Ishikawa (cell line): ENCODE data around the gene DACH2.

Experiments
- CEBPB ChIP-seq: IDR thresholded peaks from 2 replicates; pipeline ENCODE4 v1.6.1; 2012
- EGR1 ChIP-seq: IDR thresholded peaks from 2 replicates; pipeline ENCODE4 v1.6.1; 2012
- EP300 ChIP-seq: IDR thresholded peaks from 2 replicates; pipeline ENCODE4 v1.6.1; 2012; ENCODE audit warnings: borderline replicate concordance
- FOXM1 ChIP-seq: IDR thresholded peaks from 2 replicates; pipeline ENCODE4 v1.6.1; 2012; ENCODE audit warnings: low read depth, borderline replicate concordance
- NFIC ChIP-seq: IDR thresholded peaks from 2 replicates; pipeline ENCODE4 v1.6.1; 2012
- RAD21 ChIP-seq: IDR thresholded peaks from 2 replicates; pipeline ENCODE4 v1.6.1; 2012; ENCODE audit warnings: low read depth
- TAF1 ChIP-seq: IDR thresholded peaks from 2 replicates; pipeline ENCODE4 v1.6.1; 2012; ENCODE audit warnings: low read depth, mild to moderate bottlenecking
- TEAD4 ChIP-seq: IDR thresholded peaks from 2 replicates; pipeline ENCODE4 v1.6.1; 2012
- ZBTB7A ChIP-seq: IDR thresholded peaks from 2 replicates; pipeline ENCODE4 v1.6.1; 2012; ENCODE audit warnings: low read depth
- TF ChIP-seq, protein P1 (sequence below): IDR thresholded peaks from 2 replicates; pipeline ENCODE4 v1.6.1; 2012; ENCODE audit warnings: low read depth, mild to moderate bottlenecking
- TF ChIP-seq, protein P2 (sequence below): IDR thresholded peaks from 2 replicates; pipeline ENCODE4 v1.6.1; 2012
- TF ChIP-seq, protein P3 (sequence below): IDR thresholded peaks from 2 replicates; pipeline ENCODE4 v1.6.1; 2012

DNA sequence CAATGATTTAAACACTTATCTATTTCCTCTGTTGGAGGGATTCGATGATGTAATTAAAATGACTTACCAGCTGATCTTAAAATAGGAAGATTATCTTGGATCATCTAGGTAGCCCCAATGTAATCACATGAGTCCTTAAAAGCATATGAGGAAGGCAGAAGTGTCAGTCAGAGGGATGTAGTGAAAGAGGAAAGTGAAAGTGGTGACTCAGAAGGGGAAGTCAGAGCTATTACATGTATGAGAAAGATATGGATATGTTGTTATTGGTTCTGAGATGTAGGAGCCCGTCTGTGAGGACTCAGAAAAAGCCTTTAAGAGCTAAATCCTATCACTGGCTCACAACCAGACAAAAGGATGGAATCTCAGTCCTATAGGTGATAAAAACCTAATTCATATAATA is 456.4 kb downstream of the DACH2 start:
- TF ChIP-seq, protein P1, sequence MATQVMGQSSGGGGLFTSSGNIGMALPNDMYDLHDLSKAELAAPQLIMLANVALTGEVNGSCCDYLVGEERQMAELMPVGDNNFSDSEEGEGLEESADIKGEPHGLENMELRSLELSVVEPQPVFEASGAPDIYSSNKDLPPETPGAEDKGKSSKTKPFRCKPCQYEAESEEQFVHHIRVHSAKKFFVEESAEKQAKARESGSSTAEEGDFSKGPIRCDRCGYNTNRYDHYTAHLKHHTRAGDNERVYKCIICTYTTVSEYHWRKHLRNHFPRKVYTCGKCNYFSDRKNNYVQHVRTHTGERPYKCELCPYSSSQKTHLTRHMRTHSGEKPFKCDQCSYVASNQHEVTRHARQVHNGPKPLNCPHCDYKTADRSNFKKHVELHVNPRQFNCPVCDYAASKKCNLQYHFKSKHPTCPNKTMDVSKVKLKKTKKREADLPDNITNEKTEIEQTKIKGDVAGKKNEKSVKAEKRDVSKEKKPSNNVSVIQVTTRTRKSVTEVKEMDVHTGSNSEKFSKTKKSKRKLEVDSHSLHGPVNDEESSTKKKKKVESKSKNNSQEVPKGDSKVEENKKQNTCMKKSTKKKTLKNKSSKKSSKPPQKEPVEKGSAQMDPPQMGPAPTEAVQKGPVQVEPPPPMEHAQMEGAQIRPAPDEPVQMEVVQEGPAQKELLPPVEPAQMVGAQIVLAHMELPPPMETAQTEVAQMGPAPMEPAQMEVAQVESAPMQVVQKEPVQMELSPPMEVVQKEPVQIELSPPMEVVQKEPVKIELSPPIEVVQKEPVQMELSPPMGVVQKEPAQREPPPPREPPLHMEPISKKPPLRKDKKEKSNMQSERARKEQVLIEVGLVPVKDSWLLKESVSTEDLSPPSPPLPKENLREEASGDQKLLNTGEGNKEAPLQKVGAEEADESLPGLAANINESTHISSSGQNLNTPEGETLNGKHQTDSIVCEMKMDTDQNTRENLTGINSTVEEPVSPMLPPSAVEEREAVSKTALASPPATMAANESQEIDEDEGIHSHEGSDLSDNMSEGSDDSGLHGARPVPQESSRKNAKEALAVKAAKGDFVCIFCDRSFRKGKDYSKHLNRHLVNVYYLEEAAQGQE = no peak
- TF ChIP-seq EP300 (no peak), TEAD4 (no peak), TAF1 (no peak), RAD21 (no peak), EGR1 (no peak), ZBTB7A (no peak), CEBPB (no peak), FOXM1 (no peak), NFIC (no peak)
- TF ChIP-seq, protein P2, sequence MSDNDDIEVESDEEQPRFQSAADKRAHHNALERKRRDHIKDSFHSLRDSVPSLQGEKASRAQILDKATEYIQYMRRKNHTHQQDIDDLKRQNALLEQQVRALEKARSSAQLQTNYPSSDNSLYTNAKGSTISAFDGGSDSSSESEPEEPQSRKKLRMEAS = no peak
- TF ChIP-seq, protein P3, sequence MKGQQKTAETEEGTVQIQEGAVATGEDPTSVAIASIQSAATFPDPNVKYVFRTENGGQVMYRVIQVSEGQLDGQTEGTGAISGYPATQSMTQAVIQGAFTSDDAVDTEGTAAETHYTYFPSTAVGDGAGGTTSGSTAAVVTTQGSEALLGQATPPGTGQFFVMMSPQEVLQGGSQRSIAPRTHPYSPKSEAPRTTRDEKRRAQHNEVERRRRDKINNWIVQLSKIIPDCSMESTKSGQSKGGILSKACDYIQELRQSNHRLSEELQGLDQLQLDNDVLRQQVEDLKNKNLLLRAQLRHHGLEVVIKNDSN = no peak
